Stimulated activated CD8-positive, alpha-beta memory T cell treated with anti-CD3 and anti-CD28 coated beads, Interleukin-7, amount 100 ng/mL, for 24 hours (primary cell): ENCODE measurements around the gene FMO3.

Experiments
- DNase-seq: peaks from one replicate; pipeline ENCODE4 v3.0.0-alpha.2; 2020; ENCODE audit warnings: low read depth

Gene FMO3

GRCh38 chr1:171159148-171159547 lies 68.4 kb downstream of the FMO3 start:
- DNase-seq = no peak

DNA sequence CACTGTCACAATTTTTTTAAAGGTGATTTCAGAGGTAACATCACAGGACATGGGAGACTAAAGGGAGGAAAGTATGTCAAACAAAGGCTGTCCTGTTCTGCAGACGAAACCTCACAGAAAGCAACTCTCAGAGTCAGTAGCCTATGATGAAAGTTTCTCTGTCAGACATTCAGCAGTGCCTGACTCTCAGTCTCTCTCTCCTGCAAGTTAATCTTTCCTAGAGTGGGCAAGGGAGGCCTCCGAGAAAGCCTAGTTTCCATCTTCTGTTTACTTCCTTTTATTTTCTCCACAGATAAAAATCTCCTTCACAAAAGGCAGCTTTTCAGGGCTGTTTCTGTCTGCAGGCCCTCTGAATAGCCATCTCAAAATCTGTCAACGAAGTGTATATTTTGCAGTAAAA lies 69.5 kb downstream of the FMO3 start:
- DNase-seq = no peak

DNA sequence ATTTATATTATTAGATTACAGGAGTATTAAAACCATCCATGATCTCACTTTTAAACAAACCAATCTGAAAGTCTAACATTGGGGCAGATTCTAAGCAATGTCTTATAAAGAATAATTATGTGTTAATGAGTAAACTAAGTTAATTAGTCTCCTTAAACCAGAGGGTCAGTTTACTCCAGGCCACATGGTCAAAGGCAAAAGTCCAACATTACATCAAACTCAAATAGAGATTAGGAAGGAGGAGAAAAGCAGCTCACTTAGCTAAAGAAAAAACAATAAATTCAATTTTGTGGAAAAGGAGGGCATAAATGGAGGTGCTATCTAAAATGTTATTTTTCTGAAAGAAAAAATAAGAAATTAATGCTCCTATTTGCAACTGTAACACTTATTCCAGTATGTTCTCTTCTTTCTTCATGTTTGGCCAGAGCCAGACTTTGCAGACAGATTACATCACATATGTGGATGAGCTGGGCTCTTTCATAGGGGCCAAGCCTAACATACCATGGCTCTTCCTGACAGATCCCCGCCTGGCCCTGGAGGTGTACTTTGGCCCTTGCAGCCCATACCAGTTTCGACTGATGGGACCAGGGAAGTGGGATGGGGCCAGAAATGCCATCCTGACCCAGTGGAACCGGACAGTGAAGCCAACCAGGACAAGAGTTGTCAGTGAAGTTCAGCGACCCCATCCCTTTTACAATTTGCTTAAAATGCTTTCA lies 70.1 kb downstream of the FMO3 start:
- DNase-seq = no peak

- DNase-seq = no peak
These were observed 70.7 kb downstream of the FMO3 start for GRCh38 chr1:171161431-171161830.

- no peak for DNase-seq
These were observed 75.7 kb downstream of the FMO3 start for GRCh38 chr1:171166361-171166760.
